ENCODE results near the gene DCUN1D2. TPM values are rescaled to one million over a fixed set of nuclear protein-coding genes. Genes with fewer than 3 reads are reported as not detected.

DCUN1D2 gene
- total RNA-seq (10 to 100 TPM; 16.3 to 28.2 TPM), polyA plus RNA-seq (10 to 100 TPM in 1 of 2 donors, 1 to 10 TPM in 1; 7.4 to 16.9 TPM)
- long read RNA-seq, donor 1, partial matches to known transcripts = 1 of 10 reads
- long read RNA-seq, donor 1, other reads (novel, unspliced or antisense) = 8 of 10 reads
- long read RNA-seq, donor 2, partial matches to known transcripts = 0 of 6 reads
- long read RNA-seq, donor 2, other reads (novel, unspliced or antisense) = 6 of 6 reads

- 0% methylated on average over 90 to 115 of the region's 115 CpGs for WGBS, 2 donors
- DNase-seq (peak; percentile 97 to 98), ATAC-seq (ENCODE audit: low FRiP score) (peak; percentile 98)
- Histone ChIP-seq H3K36me3 (ENCODE audit: control insufficient read depth in 1 of 2, insufficient read depth in 2 of 2, low read length in 1 of 2) (no peaks in the 10 kb centered on the region), H3K9me3 (ENCODE audit: control insufficient read depth, low read length) (no peaks in the 10 kb centered on the region), H3K4me1 (ENCODE audit: control insufficient read depth in 1 of 2, insufficient read depth in 2 of 2, low read length in 2 of 2) (no peaks in the 10 kb centered on the region), H3K4me3 (ENCODE audit: low read length in 2 of 2) (peak within 1 kb of the TSS; percentile 79 to 96), H3K27me3 (ENCODE audit: control insufficient read depth in 1 of 2, insufficient read depth in 2 of 2, low read length in 1 of 2) (no peaks in the 10 kb centered on the region), H3K27ac (ENCODE audit: low read depth in 1 of 2, low read length in 2 of 2) (peak within 1 kb of the TSS; percentile 44 to 85)
- intact Hi-C loops (cut with DNase I) = loop anchor here in 1 of 2 donors (5.0 kb wide), 1 partner anchor 78 kb away; no protein-coding TSS in a partner anchor
These were observed at the start of gene DCUN1D2 for GRCh38 chr13:113490496-113491417. Gene DCUN1D2, minus strand, starts transcription at chr13:113490711. Its CDS starts 42 bp downstream, at chr13:113490669.

GRCh38 chr13:113539822-113540221 is 49.3 kb upstream of the DCUN1D2 start:
- Histone ChIP-seq H3K36me3 (ENCODE audit: control insufficient read depth in 1 of 2, insufficient read depth in 2 of 2, low read length in 1 of 2) (peaks cover 0 to 11% of the 10 kb centered on the region in 2 donors), H3K4me3 (ENCODE audit: low read length in 2 of 2) (no peak overlapping the region), H3K4me1 (ENCODE audit: control insufficient read depth in 1 of 2, insufficient read depth in 2 of 2, low read length in 2 of 2) (no peaks in the 10 kb centered on the region), H3K27me3 (ENCODE audit: control insufficient read depth in 1 of 2, insufficient read depth in 2 of 2, low read length in 1 of 2) (no peaks in the 10 kb centered on the region), H3K9me3 (ENCODE audit: control insufficient read depth, low read length) (no peaks in the 10 kb centered on the region), H3K27ac (ENCODE audit: low read depth in 1 of 2, low read length in 2 of 2) (no peak overlapping the region)
- DNase-seq = peak in 1 of 2 donors; percentile 48
- ATAC-seq (ENCODE audit: low FRiP score) = no peak
- 92 to 97% methylated on average over 15 of the region's 15 CpGs for WGBS, 2 donors
- intact Hi-C loops (cut with DNase I) = no loop called here

DNA sequence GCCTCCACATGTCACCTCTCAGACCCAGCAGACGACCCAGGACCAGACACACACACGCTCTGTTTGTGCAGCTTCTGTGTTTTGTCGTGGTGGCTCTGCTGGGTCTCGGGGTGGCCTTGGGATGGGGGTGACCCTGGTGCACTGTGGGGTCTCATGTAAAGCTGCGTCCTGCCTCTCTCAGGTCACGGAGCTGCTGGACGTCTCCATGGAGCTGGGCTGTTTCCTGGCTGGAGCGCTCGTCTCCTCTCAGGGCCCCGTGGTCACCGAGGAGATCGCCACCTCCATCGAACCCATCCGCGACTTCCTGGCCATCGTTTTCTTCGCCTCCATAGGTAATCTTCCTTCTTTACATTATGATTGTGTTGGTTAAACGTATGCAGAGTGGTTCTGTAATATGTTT is 48.7 kb upstream of the DCUN1D2 start:
- H3K9me3 ChIP-seq (ENCODE audit: control insufficient read depth, low read length) = no peaks in the 10 kb centered on the region
- ATAC-seq (ENCODE audit: low FRiP score) (no peak), DNase-seq (peak in 1 of 2 donors; percentile 37)
- H3K4me1 ChIP-seq (ENCODE audit: control insufficient read depth in 1 of 2, insufficient read depth in 2 of 2, low read length in 2 of 2) = no peaks in the 10 kb centered on the region
- H3K27me3 ChIP-seq (ENCODE audit: control insufficient read depth in 1 of 2, insufficient read depth in 2 of 2, low read length in 1 of 2) = no peaks in the 10 kb centered on the region
- no peak overlapping the region for H3K27ac ChIP-seq (ENCODE audit: low read depth in 1 of 2, low read length in 2 of 2)
- peaks cover 0 to 11% of the 10 kb centered on the region in 2 donors for H3K36me3 ChIP-seq (ENCODE audit: control insufficient read depth in 1 of 2, insufficient read depth in 2 of 2, low read length in 1 of 2)
- intact Hi-C loops (cut with DNase I) = no loop called here
- no peak overlapping the region for H3K4me3 ChIP-seq (ENCODE audit: low read length in 2 of 2)
- 88 to 94% methylated on average over 18 of the region's 18 CpGs for WGBS, 2 donors

DNA sequence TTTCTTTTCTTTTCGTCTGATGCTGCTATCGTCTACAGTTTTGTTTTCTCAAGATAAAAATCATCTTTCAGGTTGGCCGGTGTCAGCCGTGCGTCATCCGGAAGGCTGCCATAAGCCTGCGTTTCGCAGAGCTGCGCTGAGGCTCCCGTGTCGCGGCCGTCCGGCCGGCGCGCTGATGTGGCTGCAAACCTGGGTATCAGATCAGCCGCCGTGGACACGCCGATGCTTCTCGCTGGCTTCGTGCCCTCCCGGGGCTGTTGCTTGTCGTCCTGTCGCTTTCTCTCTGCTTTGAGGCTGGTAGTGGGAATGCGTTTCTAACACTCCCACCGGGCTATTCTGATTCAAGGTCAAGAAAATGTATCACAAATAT is 48.2 kb upstream of the DCUN1D2 start:
- no peak for ATAC-seq (ENCODE audit: low FRiP score)
- Histone ChIP-seq H3K36me3 (ENCODE audit: control insufficient read depth in 1 of 2, insufficient read depth in 2 of 2, low read length in 1 of 2) (peaks cover 0 to 11% of the 10 kb centered on the region in 2 donors), H3K4me1 (ENCODE audit: control insufficient read depth in 1 of 2, insufficient read depth in 2 of 2, low read length in 2 of 2) (no peaks in the 10 kb centered on the region), H3K9me3 (ENCODE audit: control insufficient read depth, low read length) (no peaks in the 10 kb centered on the region), H3K4me3 (ENCODE audit: low read length in 2 of 2) (no peak overlapping the region), H3K27me3 (ENCODE audit: control insufficient read depth in 1 of 2, insufficient read depth in 2 of 2, low read length in 1 of 2) (no peaks in the 10 kb centered on the region), H3K27ac (ENCODE audit: low read depth in 1 of 2, low read length in 2 of 2) (no peak overlapping the region)
- peak in 1 of 2 donors; percentile 66 for DNase-seq
- intact Hi-C loops (cut with DNase I) = no loop called here
- 90% methylated on average over 28 of the region's 28 CpGs for WGBS, 2 donors

- Histone ChIP-seq H3K4me3 (ENCODE audit: low read length in 2 of 2) (no peak overlapping the region), H3K4me1 (ENCODE audit: control insufficient read depth in 1 of 2, insufficient read depth in 2 of 2, low read length in 2 of 2) (no peaks in the 10 kb centered on the region), H3K27me3 (ENCODE audit: control insufficient read depth in 1 of 2, insufficient read depth in 2 of 2, low read length in 1 of 2) (no peaks in the 10 kb centered on the region), H3K9me3 (ENCODE audit: control insufficient read depth, low read length) (no peaks in the 10 kb centered on the region), H3K36me3 (ENCODE audit: control insufficient read depth in 1 of 2, insufficient read depth in 2 of 2, low read length in 1 of 2) (peaks cover 0 to 11% of the 10 kb centered on the region in 2 donors), H3K27ac (ENCODE audit: low read depth in 1 of 2, low read length in 2 of 2) (no peak overlapping the region)
- intact Hi-C loops (cut with DNase I) = no loop called here
- 89 to 91% methylated on average over 21 of the region's 21 CpGs for WGBS, 2 donors
- ATAC-seq (ENCODE audit: low FRiP score) (no peak), DNase-seq (peak in 1 of 2 donors; percentile 55)
These were observed 47.6 kb upstream of the DCUN1D2 start for GRCh38 chr13:113537909-113538688.

DNA sequence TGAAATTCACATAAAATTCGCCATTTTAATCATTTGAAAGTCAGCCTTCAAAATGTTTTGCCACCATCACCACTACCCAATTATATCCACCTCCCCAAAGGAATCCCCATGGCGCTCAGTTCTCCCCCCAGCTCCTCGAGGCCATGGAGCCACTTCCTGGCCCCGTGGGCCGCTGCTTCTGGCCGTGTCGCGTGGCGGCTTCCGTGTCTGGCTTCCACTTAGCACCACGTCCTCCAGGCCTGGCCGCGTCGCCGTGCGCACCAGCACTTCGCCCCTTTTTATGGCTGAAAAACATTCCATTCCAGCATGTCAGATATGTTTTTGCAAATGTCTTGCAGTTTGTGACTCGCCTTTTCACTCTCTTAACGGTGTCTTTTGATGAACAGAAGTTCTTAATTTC is 46.7 kb upstream of the DCUN1D2 start:
- Histone ChIP-seq H3K4me3 (ENCODE audit: low read length in 2 of 2) (no peak overlapping the region), H3K4me1 (ENCODE audit: control insufficient read depth in 1 of 2, insufficient read depth in 2 of 2, low read length in 2 of 2) (no peaks in the 10 kb centered on the region), H3K27me3 (ENCODE audit: control insufficient read depth in 1 of 2, insufficient read depth in 2 of 2, low read length in 1 of 2) (no peaks in the 10 kb centered on the region), H3K9me3 (ENCODE audit: control insufficient read depth, low read length) (no peaks in the 10 kb centered on the region), H3K36me3 (ENCODE audit: control insufficient read depth in 1 of 2, insufficient read depth in 2 of 2, low read length in 1 of 2) (peaks cover 0 to 11% of the 10 kb centered on the region in 2 donors), H3K27ac (ENCODE audit: low read depth in 1 of 2, low read length in 2 of 2) (no peak overlapping the region)
- 95% methylated on average over 19 of the region's 19 CpGs for WGBS, 2 donors
- DNase-seq = peak in 1 of 2 donors; percentile 46
- ATAC-seq (ENCODE audit: low FRiP score) = no peak
- intact Hi-C loops (cut with DNase I) = no loop called here

DNA sequence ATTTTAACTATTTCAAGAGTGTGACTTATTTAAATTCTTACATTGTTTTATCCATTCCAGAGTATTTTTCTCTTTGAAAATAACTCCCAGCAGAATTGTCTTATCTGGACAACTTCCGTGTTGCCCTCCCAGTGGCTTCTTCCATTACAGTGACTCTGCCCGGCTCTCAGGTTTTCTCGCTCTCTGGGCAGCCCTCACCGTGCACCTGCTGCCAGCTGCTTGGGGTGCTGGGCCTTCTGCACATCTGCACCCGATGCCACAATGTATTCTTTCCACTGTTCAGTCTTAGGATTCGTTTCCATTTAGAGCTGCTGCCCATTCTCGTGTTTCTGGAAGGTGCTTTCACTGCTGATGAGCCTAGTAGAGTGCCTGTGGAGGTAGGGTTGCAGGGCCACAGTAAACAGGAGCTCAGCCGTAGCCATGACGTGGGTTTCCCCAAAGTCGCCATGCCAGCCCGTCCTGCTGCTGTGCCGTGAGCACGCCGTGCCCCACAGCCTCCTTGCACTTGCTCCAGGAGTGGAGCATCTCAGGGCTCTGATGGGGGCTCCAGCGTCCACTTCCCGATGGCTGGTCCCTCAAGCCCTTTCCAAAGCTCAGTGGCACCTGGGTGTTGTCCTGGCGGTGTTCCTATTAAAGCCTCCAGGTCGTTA is 46.1 kb upstream of the DCUN1D2 start:
- no peaks in the 10 kb centered on the region for H3K9me3 ChIP-seq (ENCODE audit: control insufficient read depth, low read length)
- 92% methylated on average over 18 of the region's 18 CpGs for WGBS, 2 donors
- H3K36me3 ChIP-seq (ENCODE audit: control insufficient read depth in 1 of 2, insufficient read depth in 2 of 2, low read length in 1 of 2) = peaks cover 0 to 11% of the 10 kb centered on the region in 2 donors
- H3K27ac ChIP-seq (ENCODE audit: low read depth in 1 of 2, low read length in 2 of 2) = no peak overlapping the region
- H3K4me3 ChIP-seq (ENCODE audit: low read length in 2 of 2) = no peak overlapping the region
- peak in 1 of 2 donors; percentile 65 for DNase-seq
- no peaks in the 10 kb centered on the region for H3K27me3 ChIP-seq (ENCODE audit: control insufficient read depth in 1 of 2, insufficient read depth in 2 of 2, low read length in 1 of 2)
- H3K4me1 ChIP-seq (ENCODE audit: control insufficient read depth in 1 of 2, insufficient read depth in 2 of 2, low read length in 2 of 2) = no peaks in the 10 kb centered on the region
- intact Hi-C loops (cut with DNase I) = no loop called here
- ATAC-seq (ENCODE audit: low FRiP score) = no peak

DNA sequence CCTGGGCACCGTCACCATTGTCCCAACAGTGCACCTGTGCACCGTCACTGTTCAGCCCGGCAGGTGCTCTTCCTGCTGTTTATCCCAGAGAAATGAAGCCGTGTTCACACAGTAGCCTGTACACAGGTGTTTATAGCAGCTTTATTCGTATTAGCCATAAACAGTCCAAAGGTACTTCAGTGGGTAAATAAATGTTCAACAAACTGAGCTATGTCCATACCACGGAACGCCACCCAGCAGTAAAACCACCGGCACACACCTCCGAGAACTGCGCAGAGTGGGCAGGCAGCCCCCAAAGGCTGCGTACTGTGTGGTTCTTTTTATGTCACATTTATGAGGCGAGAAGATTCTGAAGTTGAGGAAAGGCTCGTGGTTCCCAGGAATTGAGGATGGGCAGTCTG is 44.9 kb upstream of the DCUN1D2 start:
- intact Hi-C loops (cut with DNase I) = no loop called here
- H3K4me1 ChIP-seq (ENCODE audit: control insufficient read depth in 1 of 2, insufficient read depth in 2 of 2, low read length in 2 of 2) = no peaks in the 10 kb centered on the region
- H3K36me3 ChIP-seq (ENCODE audit: control insufficient read depth in 1 of 2, insufficient read depth in 2 of 2, low read length in 1 of 2) = peaks cover 0 to 14% of the 10 kb centered on the region in 2 donors
- no peaks in the 10 kb centered on the region for H3K27me3 ChIP-seq (ENCODE audit: control insufficient read depth in 1 of 2, insufficient read depth in 2 of 2, low read length in 1 of 2)
- H3K9me3 ChIP-seq (ENCODE audit: control insufficient read depth, low read length) = no peaks in the 10 kb centered on the region
- no peak overlapping the region for H3K4me3 ChIP-seq (ENCODE audit: low read length in 2 of 2)
- no peak for ATAC-seq (ENCODE audit: low FRiP score)
- DNase-seq = peak in 1 of 2 donors; percentile 33
- H3K27ac ChIP-seq (ENCODE audit: low read depth in 1 of 2, low read length in 2 of 2) = no peak overlapping the region
- WGBS, 2 donors = 92 to 95% methylated on average over 13 of the region's 13 CpGs
